Sigmoid colon (tissue), 4 donors: ENCODE results near the gene DENND5A.

ENCODE experiments used
- CTCF ChIP-seq, 4 experiments: fragments of 450-650 bp in 3 of 4; fragments of 200-600 bp in 1 of 4; IDR thresholded peaks; one replicate each; pipeline ENCODE4 v1.5.1; 2016 to 2019; ENCODE audit warnings: antibody characterized with exemption in 4 of 4, mild to moderate bottlenecking in 3 of 4, moderate library complexity in 2 of 4
- EP300 ChIP-seq, 4 donors: sonication (generic); formaldehyde crosslinking; IDR thresholded peaks; one replicate each; pipeline ENCODE4 v1.6.1; 2017; ENCODE audit warnings: antibody characterized with exemption in 4 of 4
- POLR2AphosphoS5 ChIP-seq, 4 donors: sonication (generic); formaldehyde crosslinking; IDR thresholded peaks; one replicate each; pipeline ENCODE4 v1.6.1; 2017; ENCODE audit warnings: antibody characterized with exemption in 4 of 4

DNA sequence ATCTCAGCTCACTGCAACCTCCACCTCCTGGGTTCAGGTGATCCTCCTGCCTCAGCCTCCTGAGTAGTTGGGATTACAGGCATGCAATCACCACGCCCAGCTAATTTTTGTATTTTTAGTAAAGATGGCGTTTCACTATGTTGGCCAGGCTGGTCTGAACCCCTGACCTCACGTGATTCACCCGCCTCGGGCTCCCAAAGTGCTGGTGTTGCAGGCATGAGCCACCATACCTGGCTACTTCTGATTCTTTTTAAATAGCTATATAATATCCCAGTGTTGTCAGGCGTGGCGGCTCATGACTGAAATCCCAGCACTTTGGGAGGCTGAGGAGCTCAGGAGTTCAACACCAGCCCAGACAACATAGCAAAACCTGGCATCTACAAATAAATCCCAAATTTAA is 28.5 kb upstream of the DENND5A start:
- TF ChIP-seq CTCF (IDR thresholded peaks at IDR 0.05) (no peak), EP300 (IDR thresholded peaks at IDR 0.05) (no peak), POLR2AphosphoS5 (IDR thresholded peaks at IDR 0.05) (no peak)
